Sciatic nerve (tissue), 2 donors: ENCODE results near the gene AGTRAP. TPM values are rescaled to one million over a fixed set of nuclear protein-coding genes. Genes with fewer than 3 reads are reported as not detected.

Source experiments
- ATAC-seq: fragments of 200-7000 bp; cut with Tn5 transposase; one replicate; pipeline ENCODE4 v1.9.1; 2020; ENCODE audit warnings: mild to moderate bottlenecking, moderate library complexity
- DNase-seq: peaks from one replicate; pipeline ENCODE4 v3.0.0-alpha.2; 2020; ENCODE audit warnings: low spot score
- intact Hi-C: fragments of 100-400 bp; cut with DNase I; formaldehyde crosslinking; loops from one replicate; pipeline ENCODE4 v1.14.2; 2022
- total RNA-seq: library from RNA; stranded (reverse); fragmentation: NEBNext Ultra II Directional; extraction: Animal tissue kit (Norgen Biotek cat#: 25700); gene quantifications from one replicate; pipeline ENCODE4 v1.2.1, GENCODE V29; 2021
- donor health status: DM: no; HTN: no; CAD: no.
- donor health status: DM: no; HTN: no; CAD: no.

Gene AGTRAP
- total RNA-seq, 1 donor from 2014 or later, result 32.8 TPM

DNA sequence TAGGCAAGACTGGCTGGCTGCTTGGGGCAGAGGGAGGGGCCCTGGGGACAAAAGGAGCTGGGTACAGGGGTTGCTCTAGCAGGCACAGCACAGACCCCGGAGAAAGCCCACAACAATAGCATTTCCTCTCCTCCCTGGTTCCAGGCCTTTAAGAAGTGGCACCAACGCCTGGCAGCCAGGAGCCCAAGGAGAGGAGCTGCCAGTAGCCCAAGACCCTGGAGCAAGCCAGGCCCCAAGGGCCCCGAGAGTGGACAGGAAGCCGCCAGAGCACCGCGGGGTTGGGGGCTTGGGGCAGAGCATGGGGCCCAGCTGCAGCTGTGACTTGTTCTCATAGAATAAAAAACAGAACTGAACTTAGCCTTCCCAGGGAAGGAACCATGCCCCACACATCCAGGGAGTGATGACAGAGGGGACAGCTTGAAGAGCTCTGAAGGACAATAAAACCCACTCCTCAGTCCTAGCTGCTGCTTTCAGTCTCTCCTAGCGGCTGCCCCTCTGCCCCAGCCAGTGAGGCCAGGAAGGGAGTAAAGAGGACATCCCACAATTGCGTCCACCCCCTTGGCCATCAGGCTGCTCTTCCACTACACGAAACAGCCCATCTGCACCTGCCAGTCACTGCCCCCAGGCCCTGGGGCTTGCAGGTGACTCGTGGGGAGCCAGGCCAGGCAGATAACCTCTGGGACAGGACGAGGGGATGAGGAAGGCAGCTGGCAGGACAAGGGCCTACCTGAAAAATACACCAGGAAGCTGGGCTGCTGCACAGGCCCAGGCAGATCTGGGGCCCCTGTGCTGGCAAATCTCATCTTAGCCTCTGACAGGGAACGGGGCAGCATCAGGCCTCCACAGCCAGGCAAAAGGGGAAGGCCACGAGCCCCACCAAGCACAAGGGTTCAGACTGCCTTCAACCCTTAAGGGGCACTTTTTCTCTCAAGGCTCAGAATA, 53.5 kb downstream of the AGTRAP start:
- intact Hi-C loops, result loop anchor here (10.0 kb wide), 1 partner anchor 55 kb away; the partner anchor contains the start of gene AGTRAP
- ATAC-seq, result no peak
- no peak for DNase-seq

DNA sequence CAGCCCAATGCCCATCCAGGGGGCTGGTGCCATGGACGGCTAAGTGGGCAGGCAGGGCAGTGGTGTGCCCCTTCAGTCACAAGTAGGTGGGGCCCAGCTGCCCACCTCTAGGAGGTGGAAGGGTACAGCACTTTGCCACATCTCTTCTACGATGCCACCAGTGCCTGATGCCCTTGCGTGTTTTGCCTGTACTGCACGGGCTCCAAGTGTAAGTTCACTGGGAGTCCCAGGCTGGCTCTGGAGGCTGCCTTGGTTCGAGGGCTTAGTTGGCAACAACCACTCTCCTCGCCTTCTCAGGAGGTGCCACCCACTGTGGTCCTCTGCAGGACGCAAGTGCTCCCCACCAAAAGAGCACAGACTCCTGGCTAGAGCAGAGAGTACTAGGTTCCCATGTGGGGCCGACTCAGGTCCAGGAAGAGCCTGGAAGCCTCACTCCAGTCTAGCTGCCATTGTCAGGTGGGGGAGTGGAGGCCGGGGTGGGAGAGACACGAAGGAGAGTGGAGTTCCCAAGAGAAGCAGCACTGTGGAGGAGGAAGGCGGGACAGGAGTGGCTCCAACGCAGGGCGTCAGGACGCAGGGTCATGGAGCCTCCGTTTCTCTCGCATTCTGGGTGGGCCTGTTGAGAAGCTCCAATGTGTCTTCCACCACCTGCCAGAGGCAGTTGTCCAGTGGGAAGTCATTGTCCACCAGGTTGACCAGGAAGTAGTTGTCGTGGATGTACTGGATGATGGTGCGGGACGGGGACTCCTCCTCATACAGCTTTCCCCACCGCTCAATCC, 54.4 kb downstream of the AGTRAP start:
- peak; percentile 0 for ATAC-seq
- no peak for DNase-seq
- intact Hi-C loops, result no loop called here

GRCh38 chr1:11790880-11791715, 55.2 kb downstream of the AGTRAP start:
- intact Hi-C loops, result no loop called here
- peak; percentile 92 for DNase-seq
- ATAC-seq, result peak; percentile 90

GRCh38 chr1:11792106-11792505, 56.2 kb downstream of the AGTRAP start:
- DNase-seq (no peak), ATAC-seq (no peak)
- intact Hi-C loops, result no loop called here

- DNase-seq, result no peak
- intact Hi-C loops, result no loop called here
- ATAC-seq, result no peak
These were observed 57.9 kb downstream of the AGTRAP start for GRCh38 chr1:11793819-11794218.

GRCh38 chr1:11794446-11795237, 58.7 kb downstream of the AGTRAP start:
- DNase-seq, result no peak
- intact Hi-C loops, result no loop called here

DNA sequence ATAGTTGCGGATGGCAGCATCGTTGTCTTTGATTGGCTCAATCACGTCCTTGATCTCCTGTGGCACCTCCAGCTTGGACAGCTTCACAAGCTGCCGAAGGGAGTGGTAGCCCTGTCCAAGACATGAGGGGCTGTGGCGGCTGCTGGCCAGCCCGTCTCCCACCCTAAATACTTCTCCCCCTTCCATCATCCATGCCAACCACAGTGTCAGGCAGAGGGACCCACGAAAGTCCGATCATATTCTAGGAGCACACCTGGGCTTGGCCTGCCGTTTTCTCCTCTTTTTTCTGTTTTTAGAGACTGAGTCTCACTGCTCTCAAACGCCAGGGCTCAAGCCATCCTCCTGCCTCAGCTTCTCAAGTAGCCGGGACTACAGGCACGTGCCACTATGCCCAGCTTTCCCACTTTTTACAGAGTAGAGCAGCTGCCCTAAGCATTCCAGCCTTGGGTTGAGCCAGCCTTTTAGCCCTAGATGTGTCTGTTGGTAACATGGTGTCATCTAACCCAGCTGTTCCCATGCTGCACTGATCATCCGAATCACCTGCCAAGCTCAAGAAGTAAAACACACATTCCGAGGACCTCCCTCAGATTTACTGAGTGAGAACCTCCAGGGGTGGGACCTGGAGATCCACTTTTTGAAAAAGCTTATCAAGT, 59.4 kb downstream of the AGTRAP start:
- no peak for DNase-seq
- intact Hi-C loops, result no loop called here
- ATAC-seq, result no peak

More at GRCh38 chr1:11794446-11795237, 58.7 kb downstream of the AGTRAP start:
- ATAC-seq, result no peak

GRCh38 chr1:11796036-11796828, 60.3 kb downstream of the AGTRAP start:
- intact Hi-C loops, result no loop called here
- no peak for DNase-seq
- peak; percentile 38 for ATAC-seq

- intact Hi-C loops, result no loop called here
- ATAC-seq (peak; percentile 72), DNase-seq (peak; percentile 81)
These were observed 61.7 kb downstream of the AGTRAP start for GRCh38 chr1:11797525-11798216.

GRCh38 chr1:11799099-11799498, 63.2 kb downstream of the AGTRAP start:
- intact Hi-C loops, result no loop called here
- no peak for ATAC-seq
- DNase-seq, result no peak

GRCh38 chr1:11799896-11800295, 64.0 kb downstream of the AGTRAP start:
- intact Hi-C loops, result no loop called here
- ATAC-seq (no peak), DNase-seq (peak; percentile 31)

DNA sequence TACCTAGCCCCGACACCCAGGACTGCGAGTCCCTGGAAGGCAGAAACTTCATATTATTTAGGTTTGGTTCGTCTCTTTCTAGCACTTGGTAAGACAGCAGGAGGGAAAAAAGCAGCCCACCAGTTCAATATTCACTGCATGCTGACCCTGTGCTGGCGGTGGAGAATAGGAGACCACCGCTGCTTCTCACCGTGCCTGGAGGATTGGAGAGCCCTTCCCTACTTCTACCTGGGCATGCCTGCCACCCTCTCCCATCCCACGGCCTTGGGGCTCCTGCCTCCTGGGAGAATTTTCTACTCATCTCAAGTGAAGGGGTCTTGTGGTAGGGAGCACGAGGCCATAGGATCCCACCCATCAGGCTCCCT, 64.4 kb downstream of the AGTRAP start:
- intact Hi-C loops, result no loop called here
- ATAC-seq (no peak), DNase-seq (peak; percentile 44)

Other genes starting within 250 kb of the AGTRAP start
- 24.7 TPM for gene FBXO2, start 81.7 kb upstream of the AGTRAP start, total RNA-seq
- 37.1 TPM for gene FBXO44, start 81.3 kb upstream of the AGTRAP start, total RNA-seq
- gene FBXO6, start 71.9 kb upstream of the AGTRAP start, total RNA-seq, result 6.6 TPM
- 22.0 TPM for gene MAD2L2, start 55.0 kb upstream of the AGTRAP start, total RNA-seq
- gene DRAXIN, start 44.4 kb upstream of the AGTRAP start, total RNA-seq, result not detected
- 4.1 TPM for gene C1orf167, start 26.1 kb downstream of the AGTRAP start, total RNA-seq
- 78.3 TPM for gene MTHFR, start 69.8 kb downstream of the AGTRAP start, total RNA-seq
- gene CLCN6, start 70.1 kb downstream of the AGTRAP start, total RNA-seq, result 48.4 TPM
- 0.45 TPM for gene NPPA, start 111.6 kb downstream of the AGTRAP start, total RNA-seq
- not detected for gene NPPB, start 122.8 kb downstream of the AGTRAP start, total RNA-seq
- 27.0 TPM for gene KIAA2013, start 190.3 kb downstream of the AGTRAP start, total RNA-seq
- gene PLOD1, start 198.6 kb downstream of the AGTRAP start, total RNA-seq, result 60.7 TPM
- 68.6 TPM for gene MFN2, start 244.3 kb downstream of the AGTRAP start, total RNA-seq